Mammary epithelial cell (primary cell): ENCODE measurements around the gene POU3F1.

Experiments
- CTCF ChIP-seq, 2 donors: IDR thresholded peaks in 1 of 2; conservative IDR thresholded peaks in 1 of 2; 2 replicates each; pipeline ENCODE4 v1.5.1; 2011 to 2012; ENCODE audit warnings: inconsistent platforms in 2 of 2, low read length in 2 of 2, mild to moderate bottlenecking in 2 of 2, control low read depth in 1 of 2, low read depth in 1 of 2; ENCODE audit not compliant: insufficient read depth in 1 of 2; ENCODE audit errors: extremely low read depth in 1 of 2
- EZH2 ChIP-seq: IDR thresholded peaks from 2 replicates; pipeline ENCODE4 v1.6.1; 2012; ENCODE audit warnings: low read length, inconsistent platforms, borderline replicate concordance

GRCh38 chr1:38041936-38042834 lies 4.4 kb downstream of the POU3F1 start:
- TF ChIP-seq CTCF (conservative IDR thresholded peaks at IDR 0.05 in 1 of 2, IDR thresholded peaks at IDR 0.05 in 1 of 2; ENCODE audit: extremely low read depth in 1 of 2, insufficient read depth in 1 of 2, low read depth in 1 of 2, low read length in 2 of 2) (no peak), EZH2 (no peak)
